Kidney (tissue), 14 donors: ENCODE results near the gene NRG3. TPM values are rescaled to one million over a fixed set of nuclear protein-coding genes. Genes with fewer than 3 reads are reported as not detected.

ENCODE experiments used
- DNase-seq, 5 donors: peaks; one replicate each; pipeline ENCODE4 v3.0.0-alpha.2; 2013 to 2020
- FAIRE-seq: peaks from 2 replicates; lab custom pipeline; 2012; peaks lifted over from hg19 to GRCh38; lab: Jason Lieb, UNC
- H3K27ac ChIP-seq, 2 donors: one replicate each; pipeline ENCODE4 v1.7.0; 2013; ENCODE audit warnings: low read depth in 2 of 2, low read length in 2 of 2, inconsistent platforms in 1 of 2
- H3K27me3 ChIP-seq: one replicate; pipeline ENCODE4 v1.7.1; 2013; ENCODE audit warnings: low read length, inconsistent platforms; ENCODE audit not compliant: control insufficient read depth, insufficient read depth
- H3K36me3 ChIP-seq, 3 donors: one replicate each; pipeline versions ENCODE4 v1.7.0 to v1.7.1; 2013; ENCODE audit warnings: low read length in 3 of 3, control low read depth in 1 of 3, inconsistent platforms in 1 of 3; ENCODE audit not compliant: insufficient read depth in 3 of 3, control insufficient read depth in 2 of 3
- H3K4me1 ChIP-seq, 3 donors: one replicate each; pipeline versions ENCODE4 v1.7.0 to v1.7.1; 2013; ENCODE audit warnings: low read length in 3 of 3, inconsistent platforms in 1 of 3, low read depth in 1 of 3; ENCODE audit not compliant: control insufficient read depth in 2 of 3, insufficient read depth in 2 of 3
- H3K4me3 ChIP-seq, 3 donors: one replicate each; pipeline versions ENCODE4 v1.7.0 to v1.8.1; 2013; ENCODE audit warnings: low read length in 3 of 3, control low read depth in 1 of 3, inconsistent platforms in 1 of 3
- H3K9ac ChIP-seq, 3 donors: one replicate each; pipeline versions ENCODE4 v1.7.0 to v1.7.1; 2013; ENCODE audit warnings: low read length in 3 of 3, control low read depth in 1 of 3, inconsistent platforms in 1 of 3
- H3K9me3 ChIP-seq, 3 donors: one replicate each; pipeline versions ENCODE4 v1.7.0 to v1.7.1; 2013; ENCODE audit warnings: low read length in 3 of 3, control low read depth in 1 of 3, inconsistent platforms in 1 of 3; ENCODE audit not compliant: control insufficient read depth in 2 of 3, insufficient read depth in 1 of 3
- CTCF ChIP-seq: IDR thresholded peaks from 3 replicates; pipeline ENCODE4 v1.5.1; 2012; ENCODE audit warnings: mild to moderate bottlenecking, moderate library complexity, borderline replicate concordance; ENCODE audit not compliant: insufficient read depth; ENCODE audit errors: extremely low read depth
- intact Hi-C: fragments of 100-400 bp; cut with DNase I; formaldehyde crosslinking; loops from one replicate; pipeline ENCODE4 v1.11.1; 2022
- polyA plus RNA-seq: library from polyadenylated mRNA; stranded (reverse); fragments of 350-450 nt; fragmentation: Illumina TruSeq; extraction: RNeasy Lipid Tissue Mini Kit (QIAGEN cat#74804); gene quantifications from one replicate; pipeline ENCODE4 v1.2.3, GENCODE V29; 2014; ENCODE audit warnings: low read depth, low replicate concordance; ENCODE audit not compliant: insufficient read depth
- total RNA-seq: library from RNA; stranded (reverse); fragmentation: NEBNext Ultra II Directional; extraction: Animal tissue kit (Norgen Biotek cat#: 25700); gene quantifications from one replicate; pipeline ENCODE4 v1.2.1, GENCODE V29; 2021
- donor health status: control.
- donor health status: control.
- donor health status: control.
- donor health status: control.
- donor health status: control.
- donor health status: DM: yes; HTN: yes; CAD: no.
- donor health status: Normal renal cell carcinoma (clear cell type).

NRG3 gene
- total and polyA plus RNA-seq, 2 donors from 2014 or later, result 0.62 to 5.4 TPM

- no peak for FAIRE-seq
- intact Hi-C loops, result no loop called here
Observed at GRCh38 chr10:82888809-82889455, 1013.9 kb downstream of the NRG3 start.

GRCh38 chr10:82889728-82890127 lies 1014.7 kb downstream of the NRG3 start:
- no peak overlapping the region for H3K4me3 ChIP-seq
- H3K9me3 ChIP-seq, result no peaks in the 10 kb centered on the region
- no peak for TF ChIP-seq CTCF
- no peaks in the 10 kb centered on the region for H3K4me1 ChIP-seq
- FAIRE-seq, result no peak
- no peak overlapping the region for H3K9ac ChIP-seq
- no peak for DNase-seq
- intact Hi-C loops, result no loop called here
- no peaks in the 10 kb centered on the region for H3K36me3 ChIP-seq
- H3K27ac ChIP-seq, result no peak overlapping the region
- H3K27me3 ChIP-seq, result no peaks in the 10 kb centered on the region

More at GRCh38 chr10:82888809-82889455, 1013.9 kb downstream of the NRG3 start:
- H3K36me3 ChIP-seq, result no peaks in the 10 kb centered on the region
- no peak for TF ChIP-seq CTCF
- no peak overlapping the region for H3K9ac ChIP-seq
- no peaks in the 10 kb centered on the region for H3K9me3 ChIP-seq
- no peak for DNase-seq
- H3K27ac ChIP-seq, result no peak overlapping the region
- no peak overlapping the region for H3K4me3 ChIP-seq
- H3K27me3 ChIP-seq, result no peaks in the 10 kb centered on the region
- H3K4me1 ChIP-seq, result no peaks in the 10 kb centered on the region

DNA sequence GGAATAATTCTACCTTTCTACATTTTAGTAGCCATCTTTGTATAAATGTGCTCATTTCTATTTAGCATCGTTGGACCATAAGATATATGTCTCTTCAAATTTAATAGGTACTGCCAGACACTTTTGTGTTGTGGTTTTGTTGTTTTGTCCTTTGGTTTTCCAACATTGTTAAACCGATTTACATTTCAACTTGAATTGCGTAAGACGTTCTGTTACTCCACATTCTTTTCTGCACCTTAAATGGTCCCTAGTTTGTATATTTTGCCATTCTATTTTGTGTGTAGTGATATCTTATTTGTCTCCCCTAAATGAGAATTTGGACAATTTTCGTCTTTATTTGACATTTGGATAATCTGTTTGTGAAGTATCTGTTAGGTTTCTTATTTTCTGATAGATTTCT lies 1015.6 kb downstream of the NRG3 start:
- Histone ChIP-seq H3K4me1 (no peaks in the 10 kb centered on the region), H3K4me3 (no peak overlapping the region), H3K36me3 (no peaks in the 10 kb centered on the region), H3K27ac (no peak overlapping the region), H3K9me3 (no peaks in the 10 kb centered on the region), H3K9ac (no peak overlapping the region), H3K27me3 (no peaks in the 10 kb centered on the region)
- TF ChIP-seq CTCF, result no peak
- DNase-seq (no peak), FAIRE-seq (no peak)
- intact Hi-C loops, result no loop called here

DNA sequence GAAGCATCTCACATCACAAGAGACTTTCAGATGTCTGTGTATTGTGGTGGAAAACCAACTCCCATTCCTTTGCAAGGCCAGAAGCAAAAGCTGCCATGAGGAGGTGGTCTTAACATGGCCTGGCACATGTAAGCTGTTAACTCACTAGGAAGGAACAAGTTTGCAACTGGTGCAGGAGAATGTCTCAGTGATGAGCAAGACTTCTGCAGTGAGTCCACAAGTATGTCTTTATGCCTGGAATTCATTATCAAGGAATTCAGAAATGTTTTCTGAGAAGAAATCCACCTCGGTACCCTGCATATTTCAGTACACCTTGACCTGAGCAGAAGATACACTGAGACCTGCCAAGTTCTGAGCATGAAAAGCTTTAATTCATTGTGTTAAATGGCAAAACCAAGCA lies 1033.1 kb downstream of the NRG3 start:
- H3K4me1 ChIP-seq, result no peaks in the 10 kb centered on the region
- FAIRE-seq (no peak), DNase-seq (no peak)
- H3K4me3 ChIP-seq, result no peak overlapping the region
- no peak for TF ChIP-seq CTCF
- H3K9me3 ChIP-seq, result no peaks in the 10 kb centered on the region
- no peak overlapping the region for H3K27ac ChIP-seq
- no peaks in the 10 kb centered on the region for H3K36me3 ChIP-seq
- intact Hi-C loops, result no loop called here
- H3K9ac ChIP-seq, result no peak overlapping the region
- H3K27me3 ChIP-seq, result no peaks in the 10 kb centered on the region
